SK-MEL-5 (cell line): ENCODE results near the gene PPIE. TPM values are rescaled to one million over a fixed set of nuclear protein-coding genes. Genes with fewer than 3 reads are reported as not detected.
A peak's percentile ranks its signal among the peaks of the same experiment; 100 is the strongest.

Experiments used
- DNase-seq: peaks from one replicate; pipeline ENCODE4 v3.0.0-alpha.2; 2016; ENCODE audit warnings: low read depth, low spot score
- in situ Hi-C: cut with HindIII; loops from 2 replicates; pipeline ENCODE4 v1.10.0; 2016; ENCODE audit warnings: low sequenced_read_pairs, high pct_unique_total_duplicates, low pct_unique_long_range_greater_than_20kb
- total RNA-seq: library from RNA; depleted of rRNA; stranded (reverse); fragments of >200 nt; shearing (Covaris generic); gene quantifications from 2 replicates; pipeline ENCODE4 v1.2.3, GENCODE V29; 2014

Gene PPIE
- total RNA-seq, 1 experiment from 2014 or later, result 33.3 TPM

DNA sequence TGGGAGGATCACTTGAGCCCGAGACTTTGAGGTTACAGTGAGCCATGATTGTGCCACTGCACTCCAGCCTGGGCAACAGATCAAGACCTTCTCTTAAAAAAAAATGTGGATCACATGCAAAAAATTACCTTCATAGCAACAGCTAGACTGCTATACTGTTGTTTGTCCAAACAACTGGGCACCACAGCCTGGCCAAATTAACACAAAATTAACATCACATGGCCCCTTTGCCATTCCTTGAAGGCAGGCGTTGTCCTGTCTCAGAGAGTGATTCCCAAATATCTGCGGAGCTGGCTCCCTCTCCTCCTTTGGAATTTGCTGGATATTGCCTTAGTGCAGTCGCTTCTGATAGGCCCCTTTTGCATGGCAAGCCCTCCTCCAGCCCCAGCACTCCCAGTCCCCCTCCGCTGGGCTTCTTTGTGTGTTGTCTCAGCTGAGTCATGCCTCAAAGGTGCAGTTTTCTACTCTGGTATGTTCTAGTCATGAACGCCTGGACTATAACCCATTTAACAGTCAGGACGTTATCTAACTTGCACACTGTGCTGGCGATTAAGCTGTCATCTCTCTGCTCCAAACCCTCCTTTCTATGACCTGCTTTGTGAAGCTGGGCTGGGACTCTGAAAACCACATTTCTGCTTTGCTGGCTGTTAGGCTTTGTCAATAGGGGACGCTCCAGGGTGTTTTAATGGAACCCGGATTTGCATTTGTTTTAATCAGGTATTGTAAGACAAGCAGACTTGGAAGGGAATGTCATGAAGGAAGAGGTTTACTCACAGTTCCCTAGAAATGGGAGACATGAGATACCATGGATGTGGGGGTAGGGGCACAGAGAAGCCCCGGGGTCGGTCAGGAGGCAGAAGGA, 27.3 kb upstream of the PPIE start:
- in situ Hi-C loops, result no loop called here
- no peak for DNase-seq

DNA sequence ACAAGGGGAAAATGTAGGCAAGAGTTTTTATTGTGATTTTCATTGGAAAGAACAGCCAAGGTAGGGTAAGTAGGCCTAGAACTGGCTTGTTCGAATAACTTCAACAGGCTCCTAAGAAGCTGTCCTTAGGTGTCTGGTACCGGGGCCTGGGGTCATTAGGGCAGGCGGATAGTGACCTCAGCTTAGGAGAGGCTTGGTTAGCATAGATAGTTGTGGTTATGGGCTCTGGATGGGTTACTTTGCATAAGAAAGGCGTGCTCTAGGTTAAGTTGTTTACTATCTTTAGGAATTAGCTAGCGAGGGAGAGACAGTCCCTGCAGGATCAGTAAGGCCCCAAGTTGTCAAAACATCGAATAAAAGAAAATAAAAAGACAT, 26.7 kb upstream of the PPIE start:
- in situ Hi-C loops, result no loop called here
- DNase-seq, result no peak

DNA sequence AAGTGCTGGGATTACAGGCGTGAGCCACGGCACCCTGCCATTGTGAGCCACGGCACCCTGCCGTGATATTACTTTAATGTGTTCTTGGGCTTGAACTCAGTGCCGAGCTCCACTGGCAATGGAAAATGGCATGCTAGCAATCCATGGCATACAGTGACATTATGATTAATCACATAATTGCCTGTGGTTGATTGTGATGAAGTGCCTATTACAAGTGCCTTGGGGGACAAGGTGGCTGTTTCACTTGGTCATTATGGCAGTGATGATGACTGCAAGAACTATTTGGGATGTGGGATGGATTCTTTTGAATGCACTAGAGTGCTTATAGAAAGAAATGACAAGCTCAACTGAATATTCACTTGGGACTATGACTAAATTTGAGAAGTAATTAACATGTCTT, 25.1 kb upstream of the PPIE start:
- DNase-seq, result no peak
- in situ Hi-C loops, result no loop called here

DNA sequence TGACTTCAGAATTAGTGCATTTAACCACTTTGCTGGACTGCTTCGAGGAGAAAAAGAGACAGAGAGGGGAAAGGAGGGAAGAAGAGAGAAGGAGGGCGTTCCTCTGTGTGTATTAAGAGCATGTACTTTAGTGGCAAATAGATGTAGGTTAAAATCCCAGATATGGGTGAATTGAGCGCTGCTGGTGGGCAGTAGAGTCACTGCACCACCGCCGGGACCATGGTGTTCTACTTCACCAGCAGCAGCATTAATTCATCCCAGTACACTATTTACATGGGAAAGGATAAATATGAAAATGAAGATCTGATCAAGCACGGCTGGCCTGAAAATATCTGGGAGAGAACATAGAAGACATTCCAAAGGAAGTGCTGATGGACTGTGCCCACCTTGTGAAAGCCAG, 20.9 kb upstream of the PPIE start:
- in situ Hi-C loops, result no loop called here
- DNase-seq, result no peak

DNA sequence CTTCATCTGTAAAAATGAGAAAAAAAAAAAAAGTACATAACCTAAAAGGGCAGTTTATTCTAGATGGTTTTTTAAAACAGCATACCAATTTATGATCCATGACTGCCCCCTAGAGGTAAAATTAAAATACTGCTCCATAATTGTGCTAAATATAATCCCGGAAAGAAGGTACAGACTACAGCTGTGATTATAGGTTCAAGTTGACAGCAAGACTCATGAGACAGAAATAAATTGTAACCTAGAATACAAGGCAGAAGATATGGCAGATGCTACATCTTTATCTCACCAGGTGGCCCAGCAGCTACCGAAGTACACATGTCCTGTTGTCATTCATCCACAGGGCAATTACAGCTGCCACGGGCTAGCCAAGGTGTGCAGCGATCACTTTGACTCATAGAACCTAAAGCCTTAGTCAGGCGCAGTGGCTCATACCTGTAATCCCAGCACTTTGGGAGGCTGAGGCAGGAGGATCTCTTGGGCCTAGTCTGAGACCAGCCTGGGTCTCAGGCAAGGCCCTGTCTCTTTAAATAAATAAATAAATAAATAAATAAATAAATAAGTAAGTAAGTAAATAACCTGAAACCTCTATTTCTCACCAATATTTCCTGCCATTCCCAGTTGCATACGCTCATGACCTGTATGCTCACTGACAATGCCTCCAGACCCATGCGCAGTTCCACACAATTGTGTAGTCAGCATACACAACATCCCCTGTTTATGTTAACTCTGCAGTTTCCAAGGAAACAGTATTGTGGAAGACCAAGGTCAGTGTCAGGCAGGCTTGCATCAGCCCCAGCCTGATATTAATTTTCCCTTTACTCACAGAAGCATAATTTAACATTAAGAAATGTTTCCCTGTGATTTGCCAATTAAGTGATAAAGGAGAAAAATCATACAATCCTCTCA, 18.3 kb upstream of the PPIE start:
- in situ Hi-C loops, result no loop called here
- peak; percentile 73 for DNase-seq

DNA sequence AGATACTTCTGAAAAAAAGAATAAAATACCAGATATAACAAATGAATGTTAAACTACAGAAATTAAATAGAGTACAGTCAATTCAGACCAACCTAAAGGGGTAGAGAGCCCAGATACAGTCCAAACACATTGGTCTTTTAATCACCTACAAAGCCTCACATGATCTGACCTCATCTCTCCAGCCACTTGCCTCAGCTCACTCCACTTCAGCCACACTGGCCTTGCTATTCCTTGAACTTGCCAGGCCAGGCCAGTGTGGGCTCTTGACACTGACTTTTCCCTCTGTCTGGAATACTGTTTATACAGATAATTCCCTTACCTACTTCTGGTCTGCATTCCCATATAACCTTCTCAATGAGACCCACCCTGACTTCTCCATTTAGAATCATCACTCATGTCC, 17.0 kb upstream of the PPIE start:
- in situ Hi-C loops, result no loop called here
- no peak for DNase-seq

DNA sequence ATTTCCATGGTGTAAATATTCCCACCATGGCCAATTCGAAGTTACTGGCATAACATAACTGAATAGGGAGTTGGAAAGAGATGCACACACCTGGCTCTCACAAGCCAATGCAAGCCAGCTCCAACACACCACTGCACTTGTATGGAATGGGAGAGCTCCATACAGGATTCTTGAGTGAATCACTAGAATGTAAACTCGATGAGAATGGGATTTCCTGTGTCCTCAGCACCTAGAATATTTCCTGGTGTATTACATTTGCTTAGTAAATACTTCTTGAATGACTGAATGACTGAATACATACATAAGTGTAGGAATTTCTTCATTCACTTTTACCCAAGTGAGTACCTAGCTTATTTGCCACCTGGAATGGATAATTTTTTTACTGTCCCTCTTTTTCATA, 16.2 kb upstream of the PPIE start:
- DNase-seq, result no peak
- in situ Hi-C loops, result no loop called here

DNA sequence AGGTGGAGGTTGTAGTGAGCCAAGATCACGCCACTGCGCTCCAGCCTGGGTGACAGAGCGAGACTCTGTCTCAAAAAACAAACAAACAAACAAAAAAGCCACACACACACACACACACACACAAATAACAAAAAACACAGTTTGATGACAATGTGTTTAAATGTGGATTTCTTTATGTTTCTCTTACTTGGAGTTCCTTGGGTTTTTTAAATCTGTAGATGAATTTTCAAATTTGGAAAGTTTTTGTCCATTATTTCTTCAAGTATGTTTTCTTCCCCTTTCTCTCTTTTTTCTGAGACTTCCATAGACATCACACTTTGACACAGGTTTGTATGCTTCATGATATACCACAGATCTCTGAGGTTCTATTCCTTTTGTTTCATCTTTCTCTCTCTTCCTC, 12.1 kb upstream of the PPIE start:
- in situ Hi-C loops, result loop anchor here (25.0 kb wide), 1 partner anchor 114 kb away; no protein-coding TSS in a partner anchor
- DNase-seq, result no peak

DNA sequence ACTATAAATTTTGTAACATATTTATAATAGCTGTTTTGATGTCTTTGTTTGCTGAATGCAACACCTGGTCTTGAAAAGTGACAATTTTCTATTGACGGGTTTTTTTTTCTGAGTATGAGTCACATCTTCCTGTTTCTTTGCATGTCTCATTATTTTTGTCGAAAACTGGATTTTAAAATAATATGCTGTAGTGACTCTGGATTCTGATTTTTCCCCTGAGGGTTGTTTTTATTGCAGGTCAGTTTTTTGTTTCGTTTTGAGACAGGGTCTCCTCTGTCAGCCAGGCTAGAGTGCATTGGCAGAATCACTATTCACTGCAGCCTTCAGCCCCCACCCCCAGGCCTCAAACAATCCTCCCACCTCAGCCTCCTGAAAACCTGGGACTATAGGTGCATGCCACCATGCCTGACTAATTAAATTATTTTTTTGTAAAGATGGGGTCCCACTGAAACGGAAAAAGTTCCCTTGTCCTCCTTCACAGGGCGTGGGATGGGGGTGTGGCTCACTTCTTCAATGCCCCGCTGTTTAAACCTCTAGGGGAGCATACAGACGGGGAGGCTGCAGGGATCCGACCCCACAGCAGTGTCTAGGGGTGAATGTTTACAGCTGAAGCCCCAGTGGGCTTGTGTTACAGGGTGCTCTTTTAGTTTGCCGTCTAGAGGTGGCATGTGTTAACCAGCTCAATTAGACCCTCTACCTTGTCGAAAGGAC, 11.3 kb upstream of the PPIE start:
- in situ Hi-C loops, result loop anchor here (25.0 kb wide), 1 partner anchor 115 kb away; no protein-coding TSS in a partner anchor
- DNase-seq, result no peak

DNA sequence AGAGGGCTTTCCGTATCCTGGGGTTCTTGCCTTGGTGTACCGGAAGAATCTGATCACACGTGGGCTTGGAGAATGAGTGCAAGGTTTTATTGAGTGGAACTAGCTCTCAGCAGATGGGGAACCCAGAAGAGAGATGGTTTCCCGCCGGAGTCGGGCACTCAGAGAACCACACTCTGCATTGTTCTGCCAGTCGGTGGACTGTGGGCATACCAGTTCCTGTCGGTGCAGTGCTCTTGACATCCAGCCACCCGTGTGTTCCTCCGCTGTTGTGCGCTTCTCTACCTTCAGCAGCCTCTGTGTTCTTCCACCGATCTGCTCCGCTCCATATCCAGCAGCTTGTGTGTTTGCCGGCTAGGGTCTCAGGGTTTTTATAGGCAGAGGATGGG, 10.8 kb upstream of the PPIE start:
- in situ Hi-C loops, result loop anchor here (25.0 kb wide), 1 partner anchor 116 kb away; no protein-coding TSS in a partner anchor
- no peak for DNase-seq

DNA sequence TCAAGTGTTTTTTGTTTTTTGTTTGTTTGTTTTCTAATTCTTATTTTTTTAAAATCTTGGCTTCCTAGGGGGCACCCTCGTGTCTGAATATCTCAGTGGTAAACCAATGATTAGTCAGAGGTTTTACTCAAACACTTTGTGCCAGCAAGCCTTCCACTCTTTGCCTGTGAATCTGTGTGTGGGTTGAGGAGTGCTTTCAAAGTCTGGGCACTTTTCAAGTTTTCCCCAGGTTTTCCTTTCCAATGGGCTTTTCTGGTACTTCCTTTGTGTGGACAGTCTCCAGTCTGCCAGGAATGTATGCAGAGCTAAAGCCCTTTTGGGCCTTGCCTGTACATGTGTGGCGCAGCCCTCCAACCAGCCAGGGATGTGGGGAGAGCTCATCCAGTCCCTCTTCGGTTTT, 9.7 kb upstream of the PPIE start:
- in situ Hi-C loops, result loop anchor here (25.0 kb wide), 1 partner anchor 117 kb away; no protein-coding TSS in a partner anchor
- DNase-seq, result no peak

DNA sequence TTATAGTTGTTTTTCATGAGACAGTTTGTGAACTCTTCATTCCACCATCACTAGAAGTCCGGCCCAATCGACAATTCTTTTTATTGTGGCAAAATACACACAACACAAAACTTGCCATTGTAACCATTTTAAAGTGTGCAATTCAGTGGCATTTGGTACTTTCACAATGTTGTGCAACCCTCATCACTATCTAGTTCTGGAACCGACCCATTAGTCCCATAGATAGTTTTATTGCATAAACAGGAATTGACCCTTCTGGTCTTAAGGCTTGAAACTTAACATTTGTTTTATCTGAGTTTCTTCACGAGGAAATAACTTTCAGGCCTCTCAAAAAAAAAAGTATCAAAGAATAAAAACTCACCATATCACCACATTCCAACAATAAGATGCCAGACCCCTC, 8.8 kb upstream of the PPIE start:
- in situ Hi-C loops, result loop anchor here (25.0 kb wide), 1 partner anchor 118 kb away; no protein-coding TSS in a partner anchor
- no peak for DNase-seq

DNA sequence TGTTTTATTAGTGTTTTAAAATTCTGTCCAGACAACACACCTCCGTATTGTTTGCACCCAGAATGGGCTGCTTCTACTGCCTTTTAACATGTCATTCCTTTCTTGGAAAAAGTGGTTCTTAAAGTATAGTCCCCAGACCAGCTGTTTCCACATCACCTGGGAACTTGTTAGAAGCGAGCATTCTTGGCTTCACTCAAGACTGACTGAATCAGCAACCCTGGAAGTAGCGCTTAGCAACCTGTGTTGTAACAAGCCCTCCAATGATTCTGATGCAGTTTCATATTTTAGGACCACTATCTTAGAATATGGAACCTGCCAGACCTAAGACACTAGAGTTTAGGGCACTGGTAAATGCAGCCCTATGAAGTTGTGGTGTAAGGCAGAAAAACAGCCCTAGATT, 6.0 kb upstream of the PPIE start:
- in situ Hi-C loops, result loop anchor here (25.0 kb wide), 1 partner anchor 120 kb away; no protein-coding TSS in a partner anchor
- no peak for DNase-seq

DNA sequence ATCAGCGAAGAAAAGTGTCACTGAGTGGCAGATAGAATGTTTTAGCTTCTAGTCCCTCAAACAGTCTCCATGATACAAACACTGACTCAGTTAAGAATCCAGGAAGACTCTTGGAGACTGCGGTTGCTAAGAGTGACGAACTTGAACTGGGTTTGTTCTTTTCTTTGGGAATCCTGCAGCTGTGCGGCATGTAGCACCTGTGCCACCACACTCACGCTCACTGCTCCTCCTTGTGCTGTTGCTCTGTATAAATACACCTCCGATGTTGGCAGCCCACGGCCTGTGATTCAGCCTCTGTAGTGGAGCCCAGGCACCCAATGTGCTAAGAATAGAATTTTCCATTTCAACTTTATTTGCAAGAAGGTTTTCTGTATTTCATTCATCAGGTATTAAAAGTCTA, 5.5 kb upstream of the PPIE start:
- no peak for DNase-seq
- in situ Hi-C loops, result loop anchor here (25.0 kb wide), 1 partner anchor 121 kb away; no protein-coding TSS in a partner anchor

DNA sequence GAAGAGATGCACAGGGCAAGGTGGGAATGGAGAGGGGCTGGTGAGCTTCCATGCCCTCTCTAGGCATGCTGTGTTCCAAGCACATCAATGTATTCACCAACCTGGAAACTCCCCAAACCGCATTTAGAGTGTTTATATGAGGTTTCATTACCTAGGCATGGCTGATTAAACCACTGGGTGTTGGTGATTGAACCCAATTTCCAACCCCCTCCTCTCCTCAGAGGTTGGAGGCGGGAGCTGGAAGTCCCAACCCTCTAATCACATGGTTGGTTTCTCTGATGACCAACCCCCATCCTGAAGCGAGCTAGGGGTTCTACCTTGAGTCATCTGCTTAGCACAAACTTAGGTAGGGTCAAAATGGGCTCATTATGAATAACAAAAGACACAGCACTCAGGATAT, 3.0 kb upstream of the PPIE start:
- DNase-seq, result no peak
- in situ Hi-C loops, result loop anchor here (25.0 kb wide), 1 partner anchor 123 kb away; no protein-coding TSS in a partner anchor

DNA sequence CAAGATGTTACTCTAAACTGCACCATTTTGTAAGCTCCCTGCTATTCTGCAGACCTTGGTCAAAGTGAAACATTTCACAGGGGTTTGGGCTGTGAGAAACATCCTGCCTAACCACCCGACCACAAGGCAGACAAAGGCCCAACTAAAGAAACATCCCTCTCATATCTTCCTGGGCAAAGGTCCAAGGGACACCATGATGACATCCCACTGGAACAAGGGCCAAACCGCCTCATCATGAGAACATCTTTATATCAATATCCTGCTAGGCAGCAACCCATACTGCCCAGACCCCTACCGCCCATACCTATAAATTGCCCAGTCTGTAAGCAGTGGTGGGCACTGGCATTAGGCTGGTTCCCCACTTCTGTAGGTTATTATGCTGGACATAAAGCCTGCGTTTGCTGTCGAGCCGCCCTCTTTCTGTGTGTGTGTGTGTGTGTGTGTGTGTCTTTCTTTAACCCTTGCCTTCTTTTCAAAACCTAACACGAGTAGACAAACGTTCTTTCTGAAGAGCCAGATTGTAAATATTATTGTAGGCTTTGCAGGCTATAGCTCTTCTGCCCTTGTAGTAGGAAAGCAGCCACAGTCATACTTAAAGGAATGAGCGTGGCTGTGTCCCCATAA, 1.0 kb upstream of the PPIE start:
- DNase-seq, result peak; percentile 82
- in situ Hi-C loops, result loop anchor here (25.0 kb wide), 1 partner anchor 125 kb away; no protein-coding TSS in a partner anchor

DNA sequence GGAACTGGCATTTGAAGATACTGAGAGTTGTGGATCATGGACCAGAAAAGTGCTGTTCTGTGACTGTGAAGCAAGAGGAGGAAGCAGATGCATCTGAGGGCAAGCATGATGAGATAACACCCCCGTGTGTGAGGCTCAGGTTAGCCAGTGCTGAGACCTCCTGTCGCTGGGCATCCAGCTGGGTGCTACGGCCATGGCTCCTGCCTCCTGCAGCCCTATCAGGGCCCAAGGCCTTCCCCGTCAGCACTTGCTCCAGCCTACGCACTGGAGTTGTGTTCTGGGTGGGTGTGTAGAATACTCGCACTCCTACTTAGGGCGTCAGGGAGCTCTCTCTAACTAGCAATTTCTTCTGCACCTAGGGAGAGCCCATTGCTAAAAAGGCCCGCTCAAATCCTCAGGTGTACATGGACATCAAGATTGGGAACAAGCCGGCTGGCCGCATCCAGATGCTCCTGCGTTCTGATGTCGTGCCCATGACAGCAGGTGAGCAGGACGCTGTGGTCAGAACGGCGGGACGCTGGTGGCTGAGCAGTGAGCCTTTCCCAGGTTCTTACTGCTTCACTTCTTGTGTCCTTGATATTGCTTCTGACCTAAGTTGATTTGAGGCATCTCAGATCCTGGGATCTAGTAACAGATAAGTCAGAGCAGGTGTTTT, 6.5 kb downstream of the PPIE start:
- in situ Hi-C loops, result loop anchor here (25.0 kb wide), 1 partner anchor 133 kb away; no protein-coding TSS in a partner anchor
- DNase-seq, result no peak
